Activated CD8-positive, alpha-beta T cell treated with anti-CD3 and anti-CD28 coated beads for 36 hours (primary cell): ENCODE data around the gene LAMA5. TPM values are rescaled to one million over a fixed set of nuclear protein-coding genes. Genes with fewer than 3 reads are reported as not detected.

Experiments used
- ATAC-seq: fragments of 200-7000 bp; cut with Tn5 transposase; one replicate; pipeline ENCODE4 v1.10.0; 2021; ENCODE audit warnings: mild to moderate bottlenecking, moderate library complexity
- CTCF ChIA-PET: fragments of 350-600 bp; sonication (Branson Sonifier 250); formaldehyde crosslinking; loops from one replicate; lab custom pipeline; 2021; ENCODE audit warnings: antibody characterized with exemption; lab: Charles Lee
- POLR2A ChIA-PET: fragments of 350-600 bp; sonication (Branson Sonifier 250); formaldehyde crosslinking; loops from one replicate; lab custom pipeline; 2021; ENCODE audit warnings: antibody characterized with exemption; lab: Charles Lee
- DNase-seq: peaks from one replicate; pipeline ENCODE4 v3.0.0-alpha.2; 2020
- H3K27ac Mint-ChIP-seq: one replicate; pipeline ENCODE4 v1.8.0; 2021; ENCODE audit warnings: mild to moderate bottlenecking, mixed read lengths
- H3K27me3 Mint-ChIP-seq: one replicate; pipeline ENCODE4 v1.8.0; 2021; ENCODE audit warnings: mixed read lengths
- H3K36me3 Mint-ChIP-seq: one replicate; pipeline ENCODE4 v1.8.0; 2021; ENCODE audit warnings: low read depth, mixed read lengths
- H3K4me1 Mint-ChIP-seq: one replicate; pipeline ENCODE4 v1.8.0; 2021; ENCODE audit warnings: low read depth, mixed read lengths
- H3K4me3 Mint-ChIP-seq: one replicate; pipeline ENCODE4 v1.8.0; 2021; ENCODE audit warnings: mild to moderate bottlenecking, moderate library complexity, mixed read lengths
- H3K9me3 Mint-ChIP-seq: one replicate; pipeline ENCODE4 v1.8.0; 2021; ENCODE audit warnings: mixed read lengths
- intact Hi-C: fragments of 100-400 bp; cut with micrococcal nuclease; formaldehyde crosslinking; loops from one replicate; pipeline ENCODE4 v1.10.0; 2022
- total RNA-seq, 2 experiments: library from RNA; stranded (reverse); gene quantifications; one replicate each; pipeline ENCODE4 v1.2.3, GENCODE V29; 2021
- TF ChIP-seq, protein P1 (sequence below): fragments of 200-600 bp; IDR thresholded peaks from one replicate; pipeline ENCODE4 v1.8.0; 2022; ENCODE audit warnings: antibody characterized with exemption, mild to moderate bottlenecking

LAMA5 gene
- total RNA-seq, 2 experiments from 2014 or later: 0.25 to 0.76 TPM

DNA sequence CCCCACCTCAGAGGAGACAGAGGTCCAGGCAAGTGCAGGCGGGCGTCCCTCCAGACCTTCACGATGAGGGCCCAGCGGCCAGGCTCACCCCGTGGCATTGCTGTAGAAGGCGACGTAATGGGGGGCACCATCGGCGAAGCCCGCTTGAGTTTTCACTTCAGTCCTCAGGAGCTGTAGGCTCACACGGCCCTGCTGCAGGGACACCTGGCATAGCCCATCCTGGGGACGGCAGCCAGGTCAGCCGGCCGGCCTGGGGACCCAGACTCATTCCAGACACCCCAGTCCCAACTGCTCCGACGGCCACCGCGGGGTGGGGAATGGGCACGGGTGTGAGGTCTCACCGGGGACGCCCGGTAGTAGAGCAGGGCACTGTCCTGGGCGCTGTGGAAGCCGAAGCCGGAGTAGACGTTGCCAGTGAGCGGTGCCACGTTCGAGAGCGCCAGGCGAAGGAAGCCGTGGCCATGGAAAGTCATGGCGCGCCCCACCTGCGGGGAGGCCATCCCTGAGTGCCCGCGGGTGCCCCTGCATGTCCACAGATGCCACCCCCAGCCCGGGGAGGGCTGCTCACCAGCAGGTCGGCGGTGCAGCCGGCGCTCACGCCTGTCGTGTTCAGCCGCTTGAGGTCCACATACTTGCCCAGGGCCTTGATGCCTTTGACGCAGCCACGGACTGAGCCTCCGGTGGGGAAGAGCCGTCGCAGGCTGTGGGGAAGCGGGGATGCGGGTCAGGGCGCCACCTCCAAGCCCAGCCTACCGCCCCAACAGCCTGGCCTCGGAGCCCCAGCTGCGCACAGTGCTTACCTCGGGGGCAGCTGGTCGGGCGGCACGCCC, 55.1 kb downstream of the LAMA5 start:
- no peak for ATAC-seq

DNA sequence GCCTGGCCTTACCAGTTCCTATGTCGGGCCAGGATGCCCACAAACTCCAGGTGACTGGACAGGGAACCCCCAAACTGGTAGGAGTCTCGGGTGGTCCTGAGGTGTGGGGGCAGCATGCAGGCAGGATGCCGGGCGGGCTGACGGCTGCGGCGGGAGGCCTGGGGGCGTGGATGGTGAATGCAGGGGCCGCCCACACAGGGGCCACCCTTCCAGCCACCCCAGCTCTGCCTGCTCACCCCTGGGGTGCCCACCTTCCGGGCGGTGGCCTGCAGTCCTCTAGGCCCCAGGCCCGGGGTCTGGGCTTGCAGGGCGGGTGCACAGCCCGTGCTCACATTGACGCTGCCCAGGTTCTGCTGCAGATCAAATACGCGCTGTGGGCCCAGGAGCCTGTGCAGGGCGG, 56.0 kb downstream of the LAMA5 start:
- no peak for DNase-seq
- Mint-ChIP-seq H3K27ac (no peak overlapping the region), H3K27me3 (no peaks in the 10 kb centered on the region), H3K9me3 (no peaks in the 10 kb centered on the region), H3K4me3 (no peak overlapping the region), H3K36me3 (peaks cover 12% of the 10 kb centered on the region), H3K4me1 (no peaks in the 10 kb centered on the region)
- ATAC-seq: no peak
- intact Hi-C loops: no loop called here
- TF ChIP-seq, protein P1, sequence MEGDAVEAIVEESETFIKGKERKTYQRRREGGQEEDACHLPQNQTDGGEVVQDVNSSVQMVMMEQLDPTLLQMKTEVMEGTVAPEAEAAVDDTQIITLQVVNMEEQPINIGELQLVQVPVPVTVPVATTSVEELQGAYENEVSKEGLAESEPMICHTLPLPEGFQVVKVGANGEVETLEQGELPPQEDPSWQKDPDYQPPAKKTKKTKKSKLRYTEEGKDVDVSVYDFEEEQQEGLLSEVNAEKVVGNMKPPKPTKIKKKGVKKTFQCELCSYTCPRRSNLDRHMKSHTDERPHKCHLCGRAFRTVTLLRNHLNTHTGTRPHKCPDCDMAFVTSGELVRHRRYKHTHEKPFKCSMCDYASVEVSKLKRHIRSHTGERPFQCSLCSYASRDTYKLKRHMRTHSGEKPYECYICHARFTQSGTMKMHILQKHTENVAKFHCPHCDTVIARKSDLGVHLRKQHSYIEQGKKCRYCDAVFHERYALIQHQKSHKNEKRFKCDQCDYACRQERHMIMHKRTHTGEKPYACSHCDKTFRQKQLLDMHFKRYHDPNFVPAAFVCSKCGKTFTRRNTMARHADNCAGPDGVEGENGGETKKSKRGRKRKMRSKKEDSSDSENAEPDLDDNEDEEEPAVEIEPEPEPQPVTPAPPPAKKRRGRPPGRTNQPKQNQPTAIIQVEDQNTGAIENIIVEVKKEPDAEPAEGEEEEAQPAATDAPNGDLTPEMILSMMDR: no peak
- POLR2A ChIA-PET: no interaction called here
- CTCF ChIA-PET: no interaction called here

More for the DNA sequence above, 55.1 kb downstream of the LAMA5 start:
- H3K4me1 Mint-ChIP-seq: no peaks in the 10 kb centered on the region
- H3K27ac Mint-ChIP-seq: no peak overlapping the region
- TF ChIP-seq, protein P1: no peak
- ChIA-PET POLR2A (no interaction called here), CTCF (no interaction called here)
- DNase-seq: no peak
- H3K4me3 Mint-ChIP-seq: no peak overlapping the region
- intact Hi-C loops: no loop called here
- peaks cover 9% of the 10 kb centered on the region for H3K36me3 Mint-ChIP-seq
- no peaks in the 10 kb centered on the region for H3K27me3 Mint-ChIP-seq
- H3K9me3 Mint-ChIP-seq: no peaks in the 10 kb centered on the region

DNA sequence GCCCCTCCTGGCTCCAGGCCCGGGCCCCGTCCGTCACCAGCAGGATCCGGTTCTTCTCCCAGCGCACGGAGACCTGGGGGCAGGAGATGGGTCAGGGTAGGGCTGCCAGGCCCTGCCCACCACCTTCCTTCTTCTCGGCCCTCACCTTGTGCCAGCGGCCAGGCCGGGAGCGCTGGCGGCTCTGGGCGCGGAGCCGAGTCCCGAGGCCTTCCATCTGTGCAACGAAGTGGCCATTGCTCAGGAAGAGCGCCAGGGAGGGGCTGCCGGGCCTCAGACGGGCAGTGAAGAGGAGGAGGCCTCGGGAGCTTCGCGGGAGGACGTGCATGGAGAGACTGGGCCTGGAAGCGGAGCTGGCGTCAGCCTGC, 56.4 kb downstream of the LAMA5 start:
- H3K4me3 Mint-ChIP-seq: no peak overlapping the region
- TF ChIP-seq, protein P1: no peak
- CTCF ChIA-PET: no interaction called here

DNA sequence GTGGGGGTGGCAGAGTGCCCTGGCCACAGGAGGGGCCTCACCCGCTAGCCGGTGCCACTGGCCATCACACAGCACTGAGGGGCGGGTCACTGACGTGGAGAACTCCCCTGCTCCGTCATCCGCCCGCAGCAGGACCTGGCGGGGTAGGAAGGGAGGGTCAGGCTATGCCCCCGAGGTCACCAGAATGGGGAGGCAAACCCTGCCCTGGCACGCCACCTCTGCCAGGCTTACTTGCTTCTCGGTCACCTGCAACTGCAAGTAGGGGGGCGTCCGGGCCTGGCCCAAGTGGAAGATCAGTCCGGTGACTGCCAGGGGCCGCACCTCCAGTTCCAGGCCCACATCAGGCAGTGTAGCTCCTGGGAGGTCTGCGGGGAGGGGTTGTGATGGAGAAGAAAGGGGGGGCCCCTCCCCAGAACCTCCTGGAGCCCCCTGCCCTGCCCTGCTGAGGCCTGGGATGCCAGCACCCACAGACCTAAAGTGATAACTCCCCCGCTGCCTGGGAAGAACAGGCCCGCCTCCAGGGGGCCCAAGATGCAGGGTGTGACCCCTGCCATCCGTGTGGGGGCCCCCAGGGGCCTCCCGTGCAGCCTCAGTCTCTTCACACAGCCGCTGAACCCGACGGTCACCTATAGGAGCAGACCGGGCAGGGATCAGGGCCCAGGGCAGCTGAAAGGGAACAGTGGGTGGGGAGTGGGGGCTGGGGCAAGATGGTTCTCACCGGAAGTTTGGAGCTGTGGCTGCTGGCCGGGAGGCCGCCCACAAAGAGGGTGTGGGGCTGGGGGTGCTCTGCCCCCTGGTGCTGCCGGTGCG, 57.0 kb downstream of the LAMA5 start:
- Mint-ChIP-seq H3K27me3 (no peaks in the 10 kb centered on the region), H3K4me1 (peaks cover 6% of the 10 kb centered on the region), H3K27ac (no peak overlapping the region), H3K4me3 (no peak overlapping the region), H3K36me3 (peaks cover 20% of the 10 kb centered on the region), H3K9me3 (no peaks in the 10 kb centered on the region)
- POLR2A ChIA-PET: no interaction called here
- intact Hi-C loops: no loop called here
- TF ChIP-seq, protein P1: no peak
- ATAC-seq: no peak
- CTCF ChIA-PET: no interaction called here
- DNase-seq: no peak

More for the DNA sequence above, 56.4 kb downstream of the LAMA5 start:
- Mint-ChIP-seq H3K27me3 (no peaks in the 10 kb centered on the region), H3K36me3 (peaks cover 15% of the 10 kb centered on the region), H3K4me1 (peaks cover under 1% of the 10 kb centered on the region), H3K27ac (no peak overlapping the region), H3K9me3 (no peaks in the 10 kb centered on the region)
- no peak for DNase-seq
- no peak for ATAC-seq
- intact Hi-C loops: no loop called here
- POLR2A ChIA-PET: no interaction called here
